Vagina (tissue), 2 donors: ENCODE measurements around the gene OSBPL8.

Source experiments
- CTCF ChIP-seq, 3 experiments: fragments of 450-650 bp in 2 of 3; fragments of 200-600 bp in 1 of 3; sonication (generic) in 1 of 3; IDR thresholded peaks; one replicate each; pipeline ENCODE4 v1.5.1; 2017 to 2019; ENCODE audit warnings: antibody characterized with exemption in 3 of 3, mild to moderate bottlenecking in 2 of 3, moderate library complexity in 2 of 3
- POLR2AphosphoS5 ChIP-seq, 2 donors: sonication (generic); formaldehyde crosslinking; IDR thresholded peaks; one replicate each; pipeline ENCODE4 v1.9.0; 2017; ENCODE audit warnings: antibody characterized with exemption in 2 of 2, mild to moderate bottlenecking in 2 of 2, low read depth in 1 of 2; ENCODE audit not compliant: insufficient read depth in 1 of 2

- no peak for TF ChIP-seq CTCF (IDR thresholded peaks at IDR 0.05)
- TF ChIP-seq POLR2AphosphoS5 (IDR thresholded peaks at IDR 0.05; ENCODE audit: insufficient read depth in 1 of 2, low read depth in 1 of 2), result no peak
These were observed 133.4 kb downstream of the OSBPL8 start for GRCh38 chr12:76426160-76426559.
